ENCODE measurements around the gene ANKRD61. TPM values are rescaled to one million over a fixed set of nuclear protein-coding genes. Genes with fewer than 3 reads are reported as not detected.

Gene ANKRD61
- total RNA-seq, 2 experiments from 2014 or later = 0.27 to 0.32 TPM

DNA sequence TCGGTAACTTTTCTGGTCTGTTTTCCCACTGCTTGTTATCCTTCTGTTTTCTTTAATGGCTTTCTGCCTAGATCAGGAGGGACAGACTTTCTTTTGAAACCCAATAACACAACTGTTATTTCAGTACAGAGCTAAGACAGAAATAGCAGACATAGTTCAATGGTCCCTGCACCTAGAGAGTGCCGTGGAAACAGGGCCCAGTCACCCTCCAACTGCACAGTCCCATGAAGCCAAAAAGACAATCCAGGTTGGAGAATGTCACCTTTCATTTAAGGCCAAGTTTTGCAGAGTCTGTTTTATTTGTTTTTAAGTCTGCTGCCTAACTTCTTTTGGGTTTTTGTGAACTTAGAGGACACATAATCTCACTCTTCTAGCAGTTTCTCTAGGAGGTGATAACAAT is 19.6 kb upstream of the ANKRD61 start:
- no peaks in the 10 kb centered on the region for H3K9me2 ChIP-seq (ENCODE audit: insufficient read depth, low read length)
- H3K27ac ChIP-seq (ENCODE audit: low read depth, low read length, poor library complexity, severe bottlenecking) = no peak overlapping the region
- peak overlapping the region; percentile 82 for H3K4me2 ChIP-seq (ENCODE audit: low read length)
- ChIA-PET POLR2A (interaction anchor here (0.6 to 1.6 kb wide), 3 partner anchors 9 to 59 kb away, joined by 3 to 9 read pairs (median 7); no protein-coding TSS in a partner anchor), CTCF (ENCODE audit: unreplicated experiment) (no interaction called here)
- peaks cover 46% of the 10 kb centered on the region for H3K79me2 ChIP-seq (ENCODE audit: insufficient read depth, low read depth, low read length)
- TF ChIP-seq, protein P1, sequence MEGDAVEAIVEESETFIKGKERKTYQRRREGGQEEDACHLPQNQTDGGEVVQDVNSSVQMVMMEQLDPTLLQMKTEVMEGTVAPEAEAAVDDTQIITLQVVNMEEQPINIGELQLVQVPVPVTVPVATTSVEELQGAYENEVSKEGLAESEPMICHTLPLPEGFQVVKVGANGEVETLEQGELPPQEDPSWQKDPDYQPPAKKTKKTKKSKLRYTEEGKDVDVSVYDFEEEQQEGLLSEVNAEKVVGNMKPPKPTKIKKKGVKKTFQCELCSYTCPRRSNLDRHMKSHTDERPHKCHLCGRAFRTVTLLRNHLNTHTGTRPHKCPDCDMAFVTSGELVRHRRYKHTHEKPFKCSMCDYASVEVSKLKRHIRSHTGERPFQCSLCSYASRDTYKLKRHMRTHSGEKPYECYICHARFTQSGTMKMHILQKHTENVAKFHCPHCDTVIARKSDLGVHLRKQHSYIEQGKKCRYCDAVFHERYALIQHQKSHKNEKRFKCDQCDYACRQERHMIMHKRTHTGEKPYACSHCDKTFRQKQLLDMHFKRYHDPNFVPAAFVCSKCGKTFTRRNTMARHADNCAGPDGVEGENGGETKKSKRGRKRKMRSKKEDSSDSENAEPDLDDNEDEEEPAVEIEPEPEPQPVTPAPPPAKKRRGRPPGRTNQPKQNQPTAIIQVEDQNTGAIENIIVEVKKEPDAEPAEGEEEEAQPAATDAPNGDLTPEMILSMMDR (conservative IDR thresholded peaks at IDR 0.05; ENCODE audit: low read length) = no peak
- TF ChIP-seq EZH2phosphoT487 (IDR thresholded peaks at IDR 0.05; ENCODE audit: borderline replicate concordance, low read depth, low read length) = no peak
- intact Hi-C loops (cut with micrococcal nuclease; ENCODE audit: unreplicated experiment) = no loop called here
- no peak overlapping the region for H2AFZ ChIP-seq (ENCODE audit: low read length)
- no peak for DNase-seq (ENCODE audit: low spot score)
- BruUV-seq (replicated peaks) = TSS peak; percentile 65
- H3K4me3 ChIP-seq (ENCODE audit: low read depth, low read length, poor library complexity, severe bottlenecking) = no peak overlapping the region
- no peaks in the 10 kb centered on the region for H4K20me1 ChIP-seq (ENCODE audit: insufficient read depth, low read length)
- H3K36me3 ChIP-seq (ENCODE audit: insufficient read depth, low read length) = peaks cover 53% of the 10 kb centered on the region
- H3K9me3 ChIP-seq (ENCODE audit: low read length) = no peaks in the 10 kb centered on the region
- peaks cover 38% of the 10 kb centered on the region for H3K4me1 ChIP-seq (ENCODE audit: insufficient read depth, low read length, poor library complexity, severe bottlenecking)

DNA sequence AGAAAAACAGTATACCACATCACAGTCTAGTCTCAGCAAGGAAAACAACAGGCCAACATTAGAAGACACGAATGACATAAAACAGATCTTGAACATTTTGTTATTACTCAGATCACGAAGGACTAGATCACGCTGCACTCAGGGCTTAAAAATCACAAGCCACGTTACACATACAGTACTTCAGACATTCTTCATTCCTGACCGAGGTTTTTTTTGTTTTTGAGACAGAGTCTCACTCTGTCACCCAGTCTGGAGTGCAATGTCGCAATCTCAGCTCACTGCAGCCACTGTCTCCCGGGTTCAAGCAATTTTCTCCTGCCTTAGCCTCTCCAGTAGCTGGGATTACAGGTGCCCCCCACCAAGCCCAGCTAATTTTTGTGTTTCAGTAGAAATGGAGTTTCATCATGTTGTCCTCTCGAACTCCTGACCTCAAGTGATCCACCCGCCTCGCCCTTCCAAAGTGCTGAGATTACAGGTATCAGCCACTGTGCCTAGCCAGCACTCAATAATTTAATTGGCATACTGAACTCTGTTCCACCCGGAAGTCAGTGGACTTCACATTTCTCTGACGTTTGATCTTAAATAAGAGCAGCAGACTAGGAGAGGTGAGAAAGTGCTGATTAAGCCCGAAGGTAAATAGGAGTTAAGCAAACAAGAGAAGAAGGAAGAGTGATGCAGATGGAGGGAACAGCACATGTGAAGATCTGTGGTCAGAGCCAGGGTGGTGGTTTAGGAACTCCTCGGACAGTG is 18.6 kb upstream of the ANKRD61 start:
- Histone ChIP-seq H3K79me2 (ENCODE audit: insufficient read depth, low read depth, low read length) (peaks cover 39% of the 10 kb centered on the region), H4K20me1 (ENCODE audit: insufficient read depth, low read length) (no peaks in the 10 kb centered on the region), H3K36me3 (ENCODE audit: insufficient read depth, low read length) (peaks cover 63% of the 10 kb centered on the region), H3K4me1 (ENCODE audit: insufficient read depth, low read length, poor library complexity, severe bottlenecking) (peaks cover 30% of the 10 kb centered on the region), H3K9me3 (ENCODE audit: low read length) (no peaks in the 10 kb centered on the region), H3K9me2 (ENCODE audit: insufficient read depth, low read length) (no peaks in the 10 kb centered on the region), H3K4me2 (ENCODE audit: low read length) (no peak overlapping the region), H3K4me3 (ENCODE audit: low read depth, low read length, poor library complexity, severe bottlenecking) (no peak overlapping the region), H3K27ac (ENCODE audit: low read depth, low read length, poor library complexity, severe bottlenecking) (no peak overlapping the region), H2AFZ (ENCODE audit: low read length) (no peak overlapping the region)
- no TSS peak for BruUV-seq (replicated peaks)
- DNase-seq (ENCODE audit: low spot score) = no peak
- POLR2A ChIA-PET = interaction anchor here (0.7 to 1.6 kb wide), 3 partner anchors 8 to 58 kb away, joined by 3 to 7 read pairs (median 3); no protein-coding TSS in a partner anchor
- TF ChIP-seq EZH2phosphoT487 (IDR thresholded peaks at IDR 0.05; ENCODE audit: borderline replicate concordance, low read depth, low read length) = no peak
- TF ChIP-seq, protein P1 (conservative IDR thresholded peaks at IDR 0.05; ENCODE audit: low read length) = no peak
- CTCF ChIA-PET (ENCODE audit: unreplicated experiment) = no interaction called here
- intact Hi-C loops (cut with micrococcal nuclease; ENCODE audit: unreplicated experiment) = no loop called here
